Activated naive CD8-positive, alpha-beta T cell (primary cell): ENCODE results near the gene CD37.
A peak's percentile ranks its signal among the peaks of the same experiment; 100 is the strongest.

Source experiments
- H3K27ac Mint-ChIP-seq: one replicate; pipeline ENCODE4 v1.8.0; 2021; ENCODE audit warnings: mixed read lengths
- H3K27me3 Mint-ChIP-seq: one replicate; pipeline ENCODE4 v1.8.0; 2021; ENCODE audit warnings: mixed read lengths
- H3K36me3 Mint-ChIP-seq: one replicate; pipeline ENCODE4 v1.8.0; 2021; ENCODE audit warnings: mixed read lengths
- H3K4me1 Mint-ChIP-seq: one replicate; pipeline ENCODE4 v1.8.0; 2021; ENCODE audit warnings: low read depth, mixed read lengths
- H3K4me3 Mint-ChIP-seq: one replicate; pipeline ENCODE4 v1.8.0; 2021; ENCODE audit warnings: mild to moderate bottlenecking, mixed read lengths
- H3K9me3 Mint-ChIP-seq: one replicate; pipeline ENCODE4 v1.8.0; 2021; ENCODE audit warnings: low read depth, mixed read lengths

Gene CD37

DNA sequence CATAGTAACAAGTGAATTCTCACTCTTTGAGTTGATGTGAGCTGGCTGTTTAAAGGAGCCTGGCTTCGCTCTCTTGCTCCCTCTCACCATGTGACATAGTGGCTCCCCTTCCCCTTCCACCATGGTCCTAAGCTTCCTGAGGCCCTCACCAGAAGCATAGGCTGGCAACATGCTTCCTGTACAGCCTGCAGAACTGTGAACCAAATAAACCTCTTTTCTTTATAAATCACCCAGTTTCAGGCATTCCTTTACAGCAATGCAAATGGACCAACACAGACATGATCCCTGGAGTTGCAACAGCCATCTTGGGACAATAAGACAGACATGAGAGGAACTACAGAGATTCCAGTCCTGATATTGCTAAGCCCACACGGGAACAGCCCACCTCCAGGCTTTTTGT, 14.4 kb downstream of the CD37 start:
- no peaks in the 10 kb centered on the region for H3K9me3 Mint-ChIP-seq
- no peak overlapping the region for H3K4me3 Mint-ChIP-seq
- no peak overlapping the region for H3K27ac Mint-ChIP-seq
- H3K4me1 Mint-ChIP-seq = peaks cover 1% of the 10 kb centered on the region
- H3K27me3 Mint-ChIP-seq = no peaks in the 10 kb centered on the region
- H3K36me3 Mint-ChIP-seq = no peaks in the 10 kb centered on the region

- peaks cover 5% of the 10 kb centered on the region for H3K27me3 Mint-ChIP-seq
- H3K4me3 Mint-ChIP-seq = no peak overlapping the region
- H3K4me1 Mint-ChIP-seq = peaks cover 17% of the 10 kb centered on the region
- no peaks in the 10 kb centered on the region for H3K36me3 Mint-ChIP-seq
- H3K27ac Mint-ChIP-seq = no peak overlapping the region
- H3K9me3 Mint-ChIP-seq = no peaks in the 10 kb centered on the region
Measured at GRCh38 chr19:49355909-49356353, 20.7 kb downstream of the CD37 start.

DNA sequence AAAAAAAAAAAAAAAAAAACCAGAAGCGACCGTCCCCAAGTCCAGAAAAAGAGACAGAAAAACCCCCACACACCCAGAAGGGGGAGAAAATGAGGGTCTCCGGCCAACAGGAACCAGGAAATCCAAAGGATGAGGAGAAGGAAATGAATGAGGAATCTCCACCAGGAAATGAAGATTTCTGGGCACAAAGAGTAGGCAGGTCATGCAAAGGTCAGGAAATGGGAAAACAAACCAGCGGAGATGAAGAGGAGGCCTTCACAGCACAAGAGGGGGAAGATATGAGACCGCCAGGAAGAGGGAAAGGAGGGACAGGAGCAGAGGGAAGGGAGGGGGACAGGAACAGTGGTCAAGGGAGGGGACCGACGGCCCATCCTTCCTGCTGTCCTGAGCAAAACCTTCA, 21.2 kb downstream of the CD37 start:
- Mint-ChIP-seq H3K4me3 (no peak overlapping the region), H3K27ac (no peak overlapping the region), H3K36me3 (no peaks in the 10 kb centered on the region), H3K9me3 (no peaks in the 10 kb centered on the region), H3K4me1 (peaks cover 20% of the 10 kb centered on the region), H3K27me3 (peaks cover 5% of the 10 kb centered on the region)

DNA sequence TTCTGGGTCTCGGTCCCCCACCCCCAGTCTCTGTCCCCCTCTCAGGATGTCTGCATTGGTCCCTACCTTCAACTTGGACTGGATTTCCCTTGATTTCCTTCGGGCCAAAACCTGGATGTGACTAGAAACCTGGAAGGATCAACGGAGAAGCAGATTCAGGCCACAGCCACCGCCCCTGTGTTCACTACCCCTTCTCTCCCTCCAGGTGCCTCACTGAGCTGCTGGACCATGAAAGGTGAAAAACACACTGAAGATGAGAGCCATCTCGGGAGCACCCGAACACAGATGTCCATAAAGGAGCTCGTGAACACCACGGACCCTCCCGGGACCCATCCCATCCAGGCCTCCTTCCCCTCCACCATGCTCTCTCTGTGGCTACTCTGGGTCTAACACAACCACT, 22.0 kb downstream of the CD37 start:
- Mint-ChIP-seq H3K4me1 (peaks cover 26% of the 10 kb centered on the region), H3K9me3 (no peaks in the 10 kb centered on the region), H3K4me3 (no peak overlapping the region), H3K27ac (no peak overlapping the region), H3K27me3 (peaks cover 5% of the 10 kb centered on the region), H3K36me3 (no peaks in the 10 kb centered on the region)

- Mint-ChIP-seq H3K27me3 (peaks cover 5% of the 10 kb centered on the region), H3K27ac (no peak overlapping the region), H3K4me3 (no peak overlapping the region), H3K9me3 (no peaks in the 10 kb centered on the region), H3K36me3 (no peaks in the 10 kb centered on the region), H3K4me1 (peaks cover 28% of the 10 kb centered on the region)
Measured at GRCh38 chr19:49359851-49360820, 24.9 kb downstream of the CD37 start.

- Mint-ChIP-seq H3K9me3 (no peaks in the 10 kb centered on the region), H3K27me3 (peaks cover 2% of the 10 kb centered on the region), H3K27ac (no peak overlapping the region), H3K4me3 (peak overlapping the region; percentile 67), H3K4me1 (peaks cover 18% of the 10 kb centered on the region), H3K36me3 (no peaks in the 10 kb centered on the region)
Measured at GRCh38 chr19:49361438-49362047, 26.3 kb downstream of the CD37 start.

DNA sequence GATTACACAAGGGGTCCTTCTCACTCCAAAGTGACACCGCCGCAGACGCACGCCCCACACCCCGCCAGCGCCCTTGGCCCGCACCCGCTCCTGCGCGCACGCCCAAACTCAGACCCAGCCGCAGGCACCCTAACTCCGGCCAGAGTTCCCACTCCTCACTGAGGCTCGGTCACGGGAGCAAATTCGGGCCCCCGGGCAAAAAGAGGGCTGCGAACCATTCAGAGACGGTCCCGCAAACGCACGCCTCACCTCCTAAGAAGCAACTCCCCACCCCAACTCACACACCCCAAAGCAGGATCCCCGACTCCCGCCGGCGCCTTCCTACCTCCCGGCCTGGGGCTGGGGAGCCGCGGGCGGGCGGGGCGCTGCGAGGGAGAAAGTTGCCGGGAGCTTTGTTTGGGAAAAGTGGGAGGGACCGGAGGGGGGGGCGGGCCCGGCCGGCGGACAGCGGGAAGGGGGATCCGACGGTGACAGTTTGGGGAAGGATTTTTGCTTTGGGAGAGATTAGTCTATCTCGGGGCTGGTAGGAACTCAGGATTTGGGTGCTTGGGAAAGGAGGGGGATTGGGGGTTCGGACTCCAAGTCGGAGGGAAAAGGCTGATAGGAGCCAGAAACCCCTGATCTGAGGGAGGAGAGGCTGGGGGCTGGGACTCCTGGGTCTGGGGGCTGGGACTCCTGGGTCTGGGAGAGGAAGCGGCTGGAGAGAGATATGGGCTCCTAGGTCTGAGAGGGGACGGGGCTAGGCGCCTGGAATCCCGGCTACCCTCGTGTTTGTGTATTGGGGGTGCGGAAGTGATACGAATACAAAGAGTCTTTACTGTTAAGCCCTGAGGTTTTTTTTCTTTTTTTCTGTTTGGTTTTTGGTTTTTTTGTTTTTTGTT, 27.1 kb downstream of the CD37 start, which contains the start of gene TEAD2:
TSS of gene TEAD2 (minus strand) at position 369 of the 881 bp plus-strand sequence. CDS start 2,341 bp downstream, outside the sequence.
- peaks cover 2% of the 10 kb centered on the region for H3K27me3 Mint-ChIP-seq
- peaks cover 14% of the 10 kb centered on the region for H3K4me1 Mint-ChIP-seq
- H3K36me3 Mint-ChIP-seq = no peaks in the 10 kb centered on the region
- no peak within 1 kb of the TSS for H3K27ac Mint-ChIP-seq
- H3K4me3 Mint-ChIP-seq = peak within 1 kb of the TSS; percentile 67
- H3K9me3 Mint-ChIP-seq = no peaks in the 10 kb centered on the region

- H3K36me3 Mint-ChIP-seq = no peaks in the 10 kb centered on the region
- H3K27me3 Mint-ChIP-seq = peaks cover 2% of the 10 kb centered on the region
- H3K4me1 Mint-ChIP-seq = peaks cover 14% of the 10 kb centered on the region
- no peak overlapping the region for H3K27ac Mint-ChIP-seq
- no peak overlapping the region for H3K4me3 Mint-ChIP-seq
- H3K9me3 Mint-ChIP-seq = no peaks in the 10 kb centered on the region
Measured at GRCh38 chr19:49362929-49363267, 27.7 kb downstream of the CD37 start.

- no peak within 1 kb of the TSS for H3K4me3 Mint-ChIP-seq
- no peaks in the 10 kb centered on the region for H3K36me3 Mint-ChIP-seq
- H3K27ac Mint-ChIP-seq = no peak within 1 kb of the TSS
- H3K9me3 Mint-ChIP-seq = no peaks in the 10 kb centered on the region
- peaks cover 2% of the 10 kb centered on the region for H3K27me3 Mint-ChIP-seq
- H3K4me1 Mint-ChIP-seq = peaks cover 14% of the 10 kb centered on the region
Measured at GRCh38 chr19:49363268-49364082, 28.3 kb downstream of the CD37 start, which contains the start of gene DKKL1. Gene DKKL1, plus strand, starts transcription at chr19:49363877. Its CDS starts 122 bp downstream, at chr19:49363999.

GRCh38 chr19:49364083-49364737, 29.0 kb downstream of the CD37 start:
- no peaks in the 10 kb centered on the region for H3K9me3 Mint-ChIP-seq
- H3K4me1 Mint-ChIP-seq = peaks cover 14% of the 10 kb centered on the region
- no peak overlapping the region for H3K4me3 Mint-ChIP-seq
- H3K27ac Mint-ChIP-seq = no peak overlapping the region
- peaks cover 2% of the 10 kb centered on the region for H3K27me3 Mint-ChIP-seq
- peaks cover 2% of the 10 kb centered on the region for H3K36me3 Mint-ChIP-seq

DNA sequence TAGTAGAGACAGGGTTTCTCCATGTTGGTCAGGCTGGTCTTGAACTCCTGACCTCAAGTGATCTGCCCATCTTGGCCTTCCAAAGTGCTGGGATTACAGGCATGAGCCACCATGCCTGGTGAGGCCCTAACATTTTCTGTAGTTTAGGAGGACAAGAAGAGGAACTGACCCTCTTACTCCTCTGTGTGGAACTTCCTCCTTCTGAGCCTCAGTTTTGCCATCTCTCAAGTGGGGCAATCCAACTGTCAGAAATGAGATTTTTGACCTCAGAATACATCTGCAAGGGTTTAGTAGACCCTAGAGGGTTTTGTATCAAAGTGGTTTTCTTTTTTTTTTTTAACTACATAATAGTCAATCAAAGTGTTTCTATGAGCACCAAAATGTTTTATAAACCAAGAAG, 30.9 kb downstream of the CD37 start:
- H3K27ac Mint-ChIP-seq = no peak overlapping the region
- peaks cover 10% of the 10 kb centered on the region for H3K4me1 Mint-ChIP-seq
- H3K9me3 Mint-ChIP-seq = no peaks in the 10 kb centered on the region
- peaks cover 2% of the 10 kb centered on the region for H3K27me3 Mint-ChIP-seq
- peaks cover 5% of the 10 kb centered on the region for H3K36me3 Mint-ChIP-seq
- no peak overlapping the region for H3K4me3 Mint-ChIP-seq

DNA sequence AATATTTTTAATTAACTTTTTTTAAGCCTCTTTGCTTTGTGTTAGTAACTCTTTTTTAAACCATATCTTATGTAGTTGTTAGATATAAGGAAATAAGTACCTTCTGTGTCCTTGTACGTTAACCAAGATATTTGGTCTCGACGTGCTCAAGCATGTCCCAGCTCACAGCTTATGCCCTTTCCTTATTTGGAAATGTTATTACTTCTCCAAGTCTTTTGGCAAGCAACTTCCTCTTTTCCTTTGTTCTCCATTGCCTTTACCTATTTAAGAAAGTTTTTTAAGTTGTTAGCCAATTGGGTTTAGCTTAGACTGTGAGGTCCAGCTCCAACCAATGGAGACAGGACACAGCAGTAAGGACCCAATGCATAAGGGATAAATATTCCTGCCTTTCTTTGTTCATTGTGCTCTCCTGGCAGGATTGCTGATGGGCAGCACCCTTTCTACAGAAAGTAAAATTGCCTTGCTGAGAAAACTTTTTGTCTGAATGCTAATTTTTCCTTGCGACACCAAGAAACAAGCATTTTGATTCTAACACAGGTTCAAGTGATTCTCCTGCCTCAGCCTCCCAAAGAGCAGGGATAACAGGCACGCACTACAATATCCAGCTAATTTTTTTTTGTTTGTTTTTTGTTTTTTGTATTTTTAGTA, 33.6 kb downstream of the CD37 start:
- H3K9me3 Mint-ChIP-seq = no peaks in the 10 kb centered on the region
- H3K36me3 Mint-ChIP-seq = peaks cover 5% of the 10 kb centered on the region
- H3K4me1 Mint-ChIP-seq = peaks cover 2% of the 10 kb centered on the region
- peaks cover 2% of the 10 kb centered on the region for H3K27me3 Mint-ChIP-seq
- H3K27ac Mint-ChIP-seq = no peak overlapping the region
- H3K4me3 Mint-ChIP-seq = no peak overlapping the region

- peaks cover under 1% of the 10 kb centered on the region for H3K27me3 Mint-ChIP-seq
- H3K4me1 Mint-ChIP-seq = no peaks in the 10 kb centered on the region
- H3K9me3 Mint-ChIP-seq = no peaks in the 10 kb centered on the region
- no peak overlapping the region for H3K4me3 Mint-ChIP-seq
- no peak overlapping the region for H3K27ac Mint-ChIP-seq
- peaks cover 5% of the 10 kb centered on the region for H3K36me3 Mint-ChIP-seq
Measured at GRCh38 chr19:49371184-49371583, 36.0 kb downstream of the CD37 start.
